DMS114 treated with DMSO at 0.1 percent for 48 hours (cell line): Measurements from ENCODE around the gene IL17B.

ENCODE experiments used
- DNase-seq: peaks from one replicate; lab custom pipeline; 2025; ENCODE audit not compliant: unreplicated experiment; lab: John Stamatoyannopoulos, UW

Gene IL17B

DNA sequence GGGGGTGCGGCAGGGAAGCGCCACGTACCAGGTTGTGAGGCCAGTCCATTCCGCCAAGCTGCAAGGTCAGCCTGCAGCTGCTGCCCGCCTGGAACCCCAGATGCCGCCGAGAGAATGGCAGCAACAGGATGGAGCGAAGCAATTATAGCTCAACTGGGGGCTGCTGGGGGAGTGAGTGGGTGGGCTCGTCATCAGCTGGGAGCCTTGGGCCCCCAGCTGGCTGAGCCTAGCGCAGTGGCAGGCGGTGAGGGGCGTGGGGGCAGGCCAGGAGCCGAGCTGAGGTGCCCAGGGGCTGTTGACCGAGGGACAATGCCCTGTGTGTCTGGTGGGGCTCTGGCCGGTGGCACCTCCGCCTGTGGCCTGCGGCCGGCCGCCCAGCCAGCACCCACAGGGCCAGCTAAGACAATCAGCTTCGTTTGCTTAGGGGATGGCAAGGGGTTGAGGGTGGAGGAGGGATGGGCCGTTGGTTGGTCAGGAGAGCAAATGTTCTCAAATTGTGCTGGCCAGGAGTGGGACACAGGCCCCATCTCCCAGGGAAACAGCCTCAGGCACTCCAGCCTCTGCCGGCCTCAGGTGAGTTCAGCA is at the start of gene IL17B:
TSS of gene IL17B (minus strand) at position 116 of the 585 bp plus-strand sequence. CDS start at position 49, 67 bp downstream.
- DNase-seq, result no peak

- DNase-seq, result no peak
Measured at GRCh38 chr5:149428032-149428431, 48.9 kb upstream of the IL17B start.

- no peak for DNase-seq
Measured at GRCh38 chr5:149427374-149427773, 48.3 kb upstream of the IL17B start.

- no peak for DNase-seq
Measured at GRCh38 chr5:149426931-149427330, 47.8 kb upstream of the IL17B start.

GRCh38 chr5:149425729-149426128 is 46.6 kb upstream of the IL17B start:
- no peak for DNase-seq

- DNase-seq, result no peak
Measured at GRCh38 chr5:149424371-149425315, 45.6 kb upstream of the IL17B start.

DNA sequence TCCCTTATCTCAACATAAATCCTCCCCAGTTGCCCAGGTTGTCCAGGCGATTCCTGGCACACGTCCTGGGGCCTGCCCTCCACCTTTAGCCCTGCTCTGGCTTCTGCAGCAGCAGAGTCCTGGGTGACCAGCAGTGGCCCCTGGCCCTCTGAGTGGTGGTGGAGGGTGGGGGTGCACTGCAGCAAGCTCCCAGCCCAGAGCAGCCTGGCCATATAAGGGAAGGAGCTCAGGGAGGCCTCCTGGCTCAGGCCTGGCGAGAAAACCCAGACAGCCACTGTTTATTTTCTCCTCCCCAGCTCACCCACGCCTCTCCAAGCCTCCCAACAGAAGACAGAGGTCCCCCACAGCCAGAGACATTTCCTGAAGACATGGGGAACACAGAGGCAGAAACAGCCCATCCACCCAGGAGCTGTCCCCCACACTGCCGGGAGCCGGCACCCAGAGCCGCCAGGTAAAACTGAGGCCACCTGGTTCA is 44.7 kb upstream of the IL17B start:
- no peak for DNase-seq

DNA sequence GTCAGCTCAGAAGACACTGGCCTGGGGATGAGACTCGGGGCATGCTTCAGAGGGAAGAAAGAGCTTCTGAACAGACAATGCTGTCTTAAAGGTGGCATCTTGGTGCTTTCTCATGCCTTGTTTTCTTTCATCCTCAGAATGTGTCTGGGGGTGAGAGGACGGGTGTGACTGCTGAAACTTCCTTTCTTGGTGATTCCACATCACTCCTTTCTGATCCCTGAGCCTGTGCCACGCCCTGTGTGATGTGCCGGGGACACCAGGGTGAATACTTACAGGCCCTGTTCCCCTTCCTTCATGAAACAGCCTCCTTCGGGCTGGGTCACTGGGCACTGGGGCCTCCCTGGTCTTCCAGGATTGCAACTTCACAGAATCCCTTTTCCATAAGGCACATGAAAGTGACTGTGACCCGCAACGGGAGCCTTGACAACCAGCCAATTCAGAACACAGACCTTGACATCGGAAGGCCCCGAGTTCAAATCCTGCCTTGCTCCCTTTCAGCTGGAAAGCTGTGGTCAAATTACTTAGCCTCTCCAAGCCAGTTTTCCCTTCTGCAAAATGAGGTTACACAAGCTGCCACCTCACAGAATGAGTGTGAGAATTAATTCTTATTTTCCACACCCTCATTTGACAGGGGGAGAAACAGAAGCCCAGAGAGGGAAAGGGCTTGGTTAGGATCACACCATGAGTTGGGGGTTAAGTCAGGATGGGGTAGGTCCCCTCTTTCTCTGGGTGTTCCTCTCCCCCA is 44.1 kb upstream of the IL17B start:
- no peak for DNase-seq

GRCh38 chr5:149422366-149423048 is 43.4 kb upstream of the IL17B start:
- DNase-seq, result no peak

GRCh38 chr5:149421834-149422233 is 42.7 kb upstream of the IL17B start:
- no peak for DNase-seq

DNA sequence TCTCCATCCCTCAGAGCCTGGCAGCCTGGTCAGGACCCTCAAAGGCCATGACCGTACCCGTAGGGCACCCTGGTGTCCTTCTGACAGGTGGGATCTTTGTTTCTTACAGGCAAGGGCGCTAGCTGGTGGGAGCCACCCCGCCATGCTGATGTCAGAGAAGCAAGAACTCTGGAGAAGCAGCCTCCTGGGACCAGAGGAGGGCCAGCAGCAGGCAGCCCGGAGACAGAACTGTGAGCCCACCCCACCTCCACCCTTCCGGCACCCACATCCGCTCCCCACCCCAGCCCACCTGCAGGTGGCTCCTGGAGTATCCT is 42.2 kb upstream of the IL17B start:
- DNase-seq, result no peak

DNA sequence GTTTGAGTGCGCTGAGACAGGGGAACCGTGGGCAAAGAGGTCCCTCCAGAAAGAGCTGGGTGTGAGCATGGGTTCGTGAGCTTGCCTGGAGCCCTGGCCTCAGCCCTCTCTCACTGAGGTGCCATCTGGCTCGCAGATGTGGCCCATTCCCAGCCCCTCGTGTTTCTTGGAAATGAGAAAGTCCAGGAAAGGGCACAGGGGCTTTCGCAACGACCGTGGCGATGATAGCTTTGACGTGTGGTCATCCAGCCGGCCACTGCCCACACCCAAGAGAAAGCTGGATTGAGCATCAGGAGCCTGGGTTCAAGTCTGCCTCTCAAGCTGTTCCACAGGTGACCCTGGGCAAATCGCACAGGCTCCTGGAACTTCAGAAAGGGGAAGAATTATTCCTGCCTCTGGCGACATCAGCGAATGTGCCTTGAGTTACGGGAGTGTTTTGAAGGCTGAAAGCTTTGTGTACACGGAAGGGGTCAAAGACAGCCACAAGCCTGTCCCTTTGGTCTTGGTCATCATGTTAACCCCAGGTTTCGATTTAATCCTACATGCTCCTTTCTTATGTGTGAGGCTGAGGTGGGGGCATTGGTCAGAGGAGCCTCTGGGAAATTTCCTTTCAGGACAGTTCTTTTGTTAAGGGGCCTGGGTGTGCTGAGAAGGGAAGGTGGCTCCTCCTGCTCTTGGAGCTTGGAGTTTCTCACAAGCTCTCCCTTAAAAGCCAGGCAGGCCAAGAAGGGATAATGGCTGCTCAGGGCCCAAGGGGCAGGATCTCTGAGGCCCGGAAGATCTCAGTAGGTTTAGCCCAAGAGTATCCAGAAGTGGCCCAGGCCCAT is 41.7 kb upstream of the IL17B start:
- no peak for DNase-seq

GRCh38 chr5:149419859-149420544 is 40.9 kb upstream of the IL17B start:
- DNase-seq, result no peak

GRCh38 chr5:149419532-149419858 is 40.4 kb upstream of the IL17B start:
- no peak for DNase-seq

DNA sequence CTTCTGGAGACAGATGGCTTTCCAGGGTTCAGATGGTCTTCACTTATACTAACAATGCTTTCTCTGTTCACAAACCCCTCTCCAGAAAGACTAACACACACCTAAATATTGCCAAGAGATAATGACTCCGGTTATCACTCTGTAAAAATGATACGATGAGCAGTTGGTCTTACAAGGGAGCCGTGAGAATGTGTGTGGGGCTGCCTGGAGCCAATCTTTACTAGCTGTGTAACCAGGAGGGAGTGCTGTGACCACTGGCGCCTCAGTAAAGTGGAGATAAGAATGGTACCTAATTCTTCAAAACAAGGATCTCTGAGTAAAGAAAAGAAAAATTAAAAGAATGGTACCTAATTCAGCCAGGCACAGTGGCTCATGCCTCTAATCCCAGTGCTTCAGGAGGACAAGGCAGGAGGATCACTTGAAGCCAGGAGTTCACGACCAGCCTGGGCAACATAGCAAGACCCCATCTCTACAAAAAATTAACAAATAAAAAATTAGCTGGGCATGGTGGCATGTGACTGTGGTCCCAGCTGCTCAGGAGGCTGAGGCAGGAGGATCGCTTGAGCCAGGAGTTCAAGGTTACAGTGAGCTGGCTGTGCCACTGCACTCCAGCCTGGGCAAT is 39.9 kb upstream of the IL17B start:
- no peak for DNase-seq

DNA sequence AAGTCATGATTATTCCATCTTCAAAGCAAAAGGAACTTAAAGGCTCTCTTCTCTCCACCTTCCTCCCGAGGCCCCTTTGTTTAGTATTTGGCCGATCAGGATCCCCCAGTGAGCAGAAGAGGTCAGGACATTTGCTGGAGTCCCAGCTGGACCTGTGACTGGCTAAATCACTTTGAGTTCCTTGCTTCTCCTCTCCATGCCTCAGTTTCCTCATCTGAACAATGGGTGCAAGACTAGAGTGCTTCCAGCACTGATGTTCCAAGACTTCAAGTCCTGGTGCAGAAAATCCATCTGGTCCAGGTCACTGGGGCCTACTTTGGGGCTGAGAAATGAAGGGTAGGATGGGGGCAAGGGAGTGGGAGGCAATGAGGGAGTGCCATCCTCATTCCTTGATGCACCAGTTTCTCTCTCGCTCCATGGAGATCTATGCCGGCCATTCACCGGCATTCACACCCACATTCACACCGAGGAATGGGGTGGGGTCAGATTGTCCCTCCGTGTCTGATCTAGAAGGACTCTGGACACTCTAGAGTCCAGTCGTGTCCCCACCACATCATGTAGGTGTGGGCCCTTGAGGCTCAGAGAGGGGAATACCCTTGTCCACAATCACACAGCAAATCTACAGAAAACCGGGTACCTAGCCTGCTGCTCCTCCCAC is 38.7 kb upstream of the IL17B start:
- DNase-seq, result no peak

- DNase-seq, result no peak
Measured at GRCh38 chr5:149416987-149417710, 38.1 kb upstream of the IL17B start.
